CD1c-positive myeloid dendritic cell (primary cell): ENCODE measurements around the gene KRT1.
"Not testable (repeated sequence)": the region's sequence is repeated elsewhere in the genome, so short reads cannot be mapped to it uniquely, and the experiment has no call there.

Experiments used
- DNase-seq: peaks from one replicate; pipeline ENCODE4 v3.0.0-alpha.2; 2016; ENCODE audit errors: extremely low spot score

KRT1 gene

DNA sequence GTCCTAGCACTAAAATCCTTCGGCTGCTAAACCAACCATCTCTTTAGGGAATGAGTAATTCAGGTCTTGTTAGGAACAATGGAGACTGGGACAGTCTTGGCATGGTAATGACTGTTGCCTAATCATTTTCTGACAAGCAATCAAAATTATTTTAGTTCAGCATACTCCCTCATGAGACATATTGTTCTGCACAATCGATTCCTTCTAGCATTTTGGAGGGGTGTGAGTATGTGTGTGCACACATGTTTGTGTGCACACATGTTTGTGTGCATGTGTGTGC lies 2.1 kb upstream of the KRT1 start:
- DNase-seq: no peak

DNA sequence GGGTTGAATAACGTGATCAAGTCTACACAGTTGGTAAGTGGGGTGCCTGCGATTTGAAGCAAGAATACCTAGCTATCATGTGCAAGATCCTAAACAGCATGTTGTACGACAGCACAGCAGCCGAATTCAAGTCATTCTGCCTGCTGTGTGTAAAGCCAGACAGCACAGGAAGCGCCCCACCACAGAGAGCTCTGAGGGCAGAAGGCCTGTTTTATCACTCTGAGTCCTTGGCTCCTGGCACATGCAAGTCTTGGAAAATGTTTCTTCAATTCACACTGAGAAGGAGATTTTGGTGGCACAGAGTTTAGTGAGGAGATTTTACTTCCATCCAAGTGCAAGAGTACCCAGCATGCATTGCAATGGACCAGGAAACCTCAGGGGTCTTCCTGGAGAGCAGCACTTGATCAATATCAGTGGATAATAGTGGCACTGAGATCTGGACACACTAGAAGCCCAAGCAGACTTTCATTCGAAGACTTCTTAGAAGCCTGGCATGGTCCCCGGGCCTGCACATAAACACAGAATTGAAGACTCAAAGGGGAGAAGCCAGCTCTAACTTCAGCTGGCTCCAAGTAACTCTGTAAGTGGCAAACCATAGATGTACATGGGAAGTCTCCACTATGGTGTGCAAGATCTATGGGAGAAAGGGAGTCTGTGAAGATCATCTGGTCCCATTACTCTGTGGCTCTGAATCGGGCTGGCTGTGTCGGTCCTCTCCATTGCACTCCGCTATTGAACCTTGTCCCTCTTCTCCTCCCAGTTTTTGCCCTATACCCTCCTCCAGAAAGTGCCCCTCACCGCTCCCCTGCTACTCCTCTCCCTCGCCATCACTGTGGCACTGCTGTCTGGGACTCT lies 1.5 kb upstream of the KRT1 start:
- no peak for DNase-seq

DNA sequence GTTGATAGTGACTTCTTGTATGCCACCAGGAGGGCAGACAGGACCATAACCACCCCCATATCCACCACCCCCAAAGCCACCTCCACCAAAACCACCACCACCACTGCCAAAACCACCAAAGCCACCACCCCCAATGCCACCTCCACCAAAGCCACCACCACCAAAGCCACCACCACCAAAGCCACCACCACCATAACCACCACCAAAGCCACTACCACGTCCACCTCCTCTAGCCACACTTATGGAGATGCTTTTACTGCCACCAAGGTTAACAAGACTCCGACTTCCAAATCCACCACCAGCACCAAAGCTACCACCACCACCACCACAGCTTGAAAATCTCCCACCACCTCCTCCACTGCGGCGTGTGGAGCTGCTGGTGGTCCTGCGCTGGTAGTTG lies 332 bp downstream of the KRT1 start:
- no peak for DNase-seq

DNA sequence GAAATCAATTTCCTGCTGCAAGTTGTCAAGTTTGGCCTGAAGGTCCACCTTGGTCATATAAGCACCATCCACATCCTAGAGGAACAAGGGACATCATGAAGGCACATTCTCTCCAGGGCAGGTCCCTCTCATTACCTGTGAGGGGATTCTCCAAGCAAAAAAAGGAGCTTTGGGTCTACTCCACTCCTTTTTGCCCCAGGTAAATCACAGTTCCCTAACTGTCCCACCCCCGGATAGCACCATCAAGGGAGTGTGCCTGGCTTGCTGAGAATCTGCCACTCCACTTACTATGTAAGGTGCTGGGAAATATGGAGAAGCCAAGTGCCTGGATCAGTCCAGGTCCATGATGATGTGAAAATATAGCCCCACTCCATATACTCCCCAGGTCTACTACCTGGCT lies 2.5 kb downstream of the KRT1 start:
- no peak for DNase-seq

DNA sequence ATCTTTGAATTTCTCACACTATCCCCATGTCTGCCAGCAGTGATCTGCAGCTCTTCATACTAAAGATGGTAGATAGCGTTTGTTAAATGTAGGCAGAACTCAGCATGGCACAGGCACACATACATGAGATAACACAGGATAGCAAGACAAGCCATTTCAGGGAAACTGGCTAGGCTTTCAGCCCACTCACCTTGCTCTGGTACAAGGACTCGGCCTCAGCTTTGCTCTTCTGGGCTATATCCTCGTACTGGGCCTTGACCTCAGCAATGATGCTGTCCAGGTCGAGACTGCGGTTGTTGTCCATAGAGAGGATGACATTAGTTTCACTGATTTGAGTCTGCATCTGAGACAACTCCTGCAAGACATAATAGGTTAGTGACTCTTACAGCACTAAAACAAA lies 3.1 kb downstream of the KRT1 start:
- no peak for DNase-seq

DNA sequence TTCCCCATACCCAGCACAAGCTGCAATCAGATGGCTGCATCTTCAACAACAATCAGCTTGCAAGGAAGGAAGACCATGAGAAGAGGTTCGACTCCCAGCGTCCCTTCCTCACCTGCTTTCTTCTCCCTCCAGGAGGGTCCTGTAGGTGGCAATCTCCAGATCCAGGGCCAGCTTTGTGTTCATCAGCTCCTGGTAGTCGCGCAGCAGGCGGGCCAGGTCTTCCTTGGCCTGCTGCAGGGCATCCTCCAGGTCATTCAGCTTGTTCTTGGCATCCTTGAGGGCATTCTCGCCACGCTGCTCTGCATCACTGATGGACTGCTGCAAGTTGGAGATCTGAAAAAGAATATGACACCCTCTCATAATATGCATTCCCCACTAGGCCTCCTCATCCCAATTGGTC lies 4.0 kb downstream of the KRT1 start:
- no peak for DNase-seq

DNA sequence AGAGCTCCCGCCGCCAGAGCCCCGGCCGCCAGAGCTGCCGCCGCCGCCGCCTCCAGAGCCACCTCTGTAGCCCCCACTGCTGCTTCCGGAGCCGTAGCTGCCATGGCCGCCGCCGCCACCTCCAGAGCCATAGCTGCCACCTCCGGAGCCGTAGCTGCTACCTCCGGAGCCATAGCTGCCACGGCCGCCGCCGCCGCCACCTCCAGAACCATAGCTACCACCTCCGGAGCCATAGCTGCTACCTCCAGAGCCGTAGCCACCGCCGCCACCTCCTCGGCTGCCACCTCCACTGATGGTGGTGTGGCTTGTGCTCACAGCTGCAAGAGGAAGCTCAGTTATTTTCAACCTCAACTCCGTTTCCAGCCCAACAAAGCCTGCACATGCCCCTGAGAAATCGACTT lies 4.9 kb downstream of the KRT1 start:
- no peak for DNase-seq

DNA sequence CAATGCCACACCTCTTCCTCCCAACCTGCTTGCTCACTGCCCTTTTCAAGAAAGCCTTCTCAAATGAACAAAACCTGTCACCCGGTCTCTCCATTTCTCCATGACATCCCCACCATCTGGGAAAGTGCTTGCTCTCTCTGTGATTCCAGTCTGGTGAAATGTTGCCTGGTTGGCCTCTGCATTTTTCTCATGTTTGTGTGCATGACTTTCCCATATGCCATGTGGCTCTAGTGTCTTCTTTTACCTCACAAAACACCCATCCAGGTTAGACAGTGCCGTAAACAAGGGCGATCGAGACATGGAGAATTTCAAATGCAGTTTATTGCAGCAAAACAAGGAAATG lies 5.8 kb downstream of the KRT1 start:
- no peak for DNase-seq

DNA sequence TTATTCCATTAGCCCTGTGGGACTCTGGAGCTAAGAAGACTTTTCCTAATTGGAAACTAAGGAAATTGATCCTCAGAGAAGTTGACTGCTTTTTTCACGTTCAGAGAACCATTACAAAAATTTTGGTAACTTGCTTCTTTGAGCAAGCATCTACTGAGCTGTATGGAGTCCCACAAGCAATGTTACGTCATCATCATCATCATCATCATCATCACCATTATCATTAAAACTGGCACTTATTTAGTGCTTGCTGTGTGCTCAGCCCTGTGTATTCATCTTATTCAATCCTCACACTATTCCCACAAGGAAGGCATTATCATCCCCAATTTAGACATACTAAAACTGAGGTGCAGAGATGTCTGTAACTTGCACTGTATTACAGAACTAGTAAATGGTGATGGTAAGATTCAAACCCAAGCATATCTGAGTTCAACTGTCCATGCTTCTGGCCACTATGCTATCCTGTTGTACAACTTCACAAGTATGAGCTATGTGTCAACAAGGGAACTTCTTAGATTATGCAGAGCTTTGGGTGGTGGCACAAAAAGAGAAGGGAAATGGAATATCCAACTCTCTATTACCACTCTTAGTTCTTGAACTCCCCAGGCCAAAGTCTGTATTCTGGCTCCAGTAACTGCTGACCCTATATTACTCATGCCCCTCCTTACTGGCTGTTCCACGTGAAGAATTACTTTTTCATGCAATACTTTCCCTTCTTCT lies 6.3 kb downstream of the KRT1 start:
- DNase-seq: no peak

DNA sequence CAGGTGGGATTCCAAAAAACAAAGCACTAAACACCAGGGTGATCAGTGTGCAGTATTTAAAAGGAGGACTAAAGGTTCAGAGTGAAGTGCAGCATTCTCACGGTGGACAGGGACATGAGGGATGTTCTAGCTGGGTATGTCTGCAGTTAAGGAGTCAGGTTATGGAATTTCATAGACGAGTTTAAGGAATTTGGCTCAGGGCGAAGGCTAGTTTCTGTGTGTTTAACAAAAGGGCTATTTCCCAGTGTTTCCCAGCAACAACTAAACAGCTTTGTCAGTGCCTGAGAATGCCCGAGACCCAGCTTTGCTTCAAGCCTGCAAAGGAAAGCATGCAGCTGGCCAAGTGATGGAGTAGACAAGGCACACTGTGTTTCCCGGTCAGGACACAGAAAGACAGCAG lies 7.0 kb downstream of the KRT1 start:
- DNase-seq: no peak

DNA sequence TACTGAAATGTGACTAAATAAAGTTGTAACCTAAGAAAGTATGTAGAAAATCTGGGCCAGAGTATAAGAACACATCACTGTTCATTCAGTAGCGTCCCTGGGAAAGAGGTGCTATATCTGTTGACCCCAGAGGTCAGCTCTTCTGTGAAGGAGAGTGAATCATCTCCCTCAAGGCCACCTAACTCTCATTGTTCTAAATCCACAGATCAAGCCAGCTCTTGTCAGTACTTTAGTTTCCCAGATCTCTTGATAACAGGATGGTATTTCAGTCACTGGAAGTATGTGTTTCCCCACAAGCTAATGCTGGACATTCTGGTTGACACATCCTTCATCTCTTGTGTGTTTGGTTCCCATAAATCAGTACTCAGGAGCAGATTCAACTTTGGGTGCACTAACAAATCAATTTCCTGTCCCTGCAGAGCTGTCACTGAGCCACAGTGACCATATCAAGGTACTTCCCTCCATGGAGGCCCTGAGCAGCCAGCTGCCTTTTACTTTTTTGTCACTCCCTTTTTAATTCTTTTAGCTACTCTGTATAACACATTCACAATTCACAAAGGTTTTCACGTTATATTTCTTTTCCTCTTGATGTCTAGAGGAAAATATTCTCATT lies 7.8 kb downstream of the KRT1 start:
- DNase-seq: no peak

DNA sequence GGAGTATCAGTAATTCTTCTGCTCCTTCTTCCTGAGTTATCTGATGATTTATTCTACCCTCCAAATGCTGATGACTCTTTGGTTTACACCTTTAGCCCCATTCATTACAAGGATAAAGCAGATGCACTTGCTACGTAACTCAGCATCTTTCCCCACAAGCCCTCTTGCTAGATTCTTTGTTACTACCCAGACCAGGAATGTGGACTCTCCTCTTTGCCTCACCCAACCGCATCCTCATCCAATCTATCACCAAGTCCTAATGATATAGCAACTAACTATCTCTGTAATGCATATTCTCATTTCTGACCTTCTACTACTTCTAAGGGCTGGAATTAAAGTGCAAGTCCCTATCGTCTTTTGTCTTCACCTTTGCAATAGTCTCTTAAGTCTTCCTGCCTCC lies 9.2 kb downstream of the KRT1 start:
- DNase-seq: no peak

DNA sequence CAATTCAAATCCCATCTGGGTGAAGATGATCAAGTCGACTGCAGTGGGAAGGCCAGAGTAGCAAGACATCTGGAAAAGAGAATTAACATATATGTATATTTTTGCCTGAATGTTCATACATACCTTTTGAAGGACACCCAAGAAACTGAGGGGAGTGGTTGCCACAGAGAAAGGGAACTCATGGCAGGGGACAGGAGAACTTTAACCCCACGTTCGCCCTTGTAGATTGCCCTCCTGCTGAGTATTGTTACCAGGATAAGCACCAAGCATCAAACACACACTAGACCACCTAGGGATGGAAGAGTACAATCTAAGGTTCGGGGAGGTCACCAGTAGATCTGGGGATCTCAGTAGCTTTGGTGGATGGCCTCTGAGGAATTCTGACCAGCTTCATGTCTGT lies 9.7 kb downstream of the KRT1 start:
- DNase-seq: no peak

DNA sequence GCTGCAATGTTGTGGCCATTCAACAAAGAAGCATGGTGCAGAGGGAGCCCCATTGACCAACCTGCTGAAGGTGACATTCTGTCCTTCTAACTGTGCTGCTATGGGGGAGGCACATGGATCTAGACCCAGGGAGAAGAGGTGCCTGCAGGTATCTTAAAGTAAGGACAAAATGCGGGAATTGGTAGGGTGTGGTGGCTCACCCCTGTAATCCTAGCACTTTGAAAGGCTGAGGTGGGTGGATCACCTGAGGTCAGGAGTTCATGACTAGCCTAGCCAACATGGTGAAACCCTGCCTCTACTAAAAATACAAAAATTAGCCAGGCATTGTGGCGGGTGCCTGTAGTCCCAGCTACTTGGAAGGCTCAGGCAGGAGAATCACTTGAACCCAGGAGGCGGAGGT lies 10.3 kb downstream of the KRT1 start:
- DNase-seq: not testable (repeated sequence)

DNA sequence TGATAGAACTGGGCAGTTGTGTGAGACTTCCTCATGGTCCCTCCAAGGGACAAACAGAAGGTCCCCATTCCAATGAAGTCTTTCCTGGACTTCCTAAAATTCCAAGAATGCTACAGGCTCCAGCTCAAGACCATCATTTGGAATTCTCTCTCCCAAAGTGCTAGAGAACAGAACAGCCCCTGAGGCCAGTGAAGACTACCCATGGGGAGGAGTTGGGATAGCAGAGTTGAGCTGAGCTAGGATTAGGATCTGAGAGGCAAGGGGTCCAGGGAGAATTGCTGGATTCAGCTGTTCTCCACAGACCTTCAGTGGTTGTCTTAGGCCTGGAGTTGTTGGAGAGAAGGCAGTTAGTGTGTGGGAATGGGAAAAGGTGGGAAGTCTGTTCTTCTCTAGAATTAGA lies 10.8 kb downstream of the KRT1 start:
- DNase-seq: no peak

DNA sequence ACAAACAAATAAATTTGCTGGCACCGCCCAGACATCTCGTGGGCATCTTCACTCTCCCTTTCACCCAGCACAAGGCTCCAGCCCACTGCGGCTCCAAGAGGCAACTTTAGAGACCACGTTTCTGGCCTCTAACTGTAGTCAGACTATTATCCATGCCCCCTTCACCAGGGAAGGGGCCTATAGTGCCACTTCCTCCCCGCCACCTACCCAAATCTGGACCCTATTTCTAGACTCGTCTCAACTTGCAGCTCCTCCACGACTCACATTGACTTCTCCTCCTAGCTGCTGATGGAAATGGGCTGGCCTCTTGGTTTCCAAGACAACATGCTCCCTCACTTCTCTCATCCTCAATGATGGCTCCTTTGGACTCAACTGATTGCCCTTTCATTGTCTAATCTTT lies 12.3 kb downstream of the KRT1 start:
- DNase-seq: no peak

DNA sequence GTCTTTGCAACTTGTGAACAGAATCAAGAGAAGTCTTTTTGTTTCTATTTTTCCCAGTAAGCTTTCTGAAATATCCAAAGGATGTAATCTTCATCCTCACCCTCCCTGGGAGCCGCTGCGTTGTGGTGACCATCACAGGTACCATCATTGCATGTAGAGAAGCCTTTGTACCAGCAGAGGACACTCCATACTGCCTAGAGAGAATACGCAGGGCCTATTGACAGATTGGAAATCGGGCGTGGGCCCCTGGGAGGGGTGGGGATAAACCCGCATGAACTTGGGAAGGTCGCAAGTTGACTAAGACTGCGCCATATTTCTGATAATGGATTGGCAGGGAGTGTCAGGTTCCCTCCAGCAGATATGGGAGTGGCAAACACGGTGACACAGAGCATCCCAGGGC lies 12.7 kb downstream of the KRT1 start:
- no peak for DNase-seq

DNA sequence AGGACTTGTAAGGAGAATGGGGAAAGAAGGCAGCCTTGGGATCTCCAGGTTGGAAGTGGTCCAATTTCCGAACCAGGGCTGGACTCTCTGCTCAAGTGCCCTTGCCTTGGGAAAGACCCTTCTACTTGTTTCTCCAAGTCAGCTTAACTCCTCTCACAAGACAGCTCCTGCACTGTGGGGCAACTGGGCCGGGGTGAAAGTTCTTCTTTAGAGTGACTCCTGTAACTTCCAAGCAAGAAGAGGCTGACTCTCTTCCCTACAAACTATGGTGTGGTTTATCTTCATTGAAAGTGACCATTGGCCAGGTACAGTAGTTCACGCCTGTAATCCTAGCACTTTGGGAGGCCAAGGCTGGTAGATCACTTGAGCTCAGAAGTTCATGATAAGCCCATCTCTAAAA lies 13.7 kb downstream of the KRT1 start:
- no peak for DNase-seq

DNA sequence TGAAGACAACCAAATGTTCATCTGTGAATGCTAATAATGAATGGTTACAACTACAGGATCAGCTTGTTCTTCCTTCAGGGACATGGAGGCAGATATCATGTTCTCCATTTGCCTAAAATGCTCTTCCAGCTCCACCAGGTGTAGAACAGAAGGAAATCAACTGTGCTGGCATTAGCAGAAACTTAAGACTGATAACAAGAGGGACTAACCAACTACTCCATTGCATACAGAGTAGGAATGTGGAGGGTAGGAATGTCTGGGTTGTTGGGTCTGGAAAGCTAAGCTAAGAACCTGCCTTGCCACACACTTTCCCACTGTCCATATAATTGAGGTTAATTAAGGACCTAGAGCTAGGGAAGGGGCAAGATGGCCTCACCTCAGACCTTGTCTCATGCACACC lies 16.8 kb downstream of the KRT1 start:
- DNase-seq: no peak

DNA sequence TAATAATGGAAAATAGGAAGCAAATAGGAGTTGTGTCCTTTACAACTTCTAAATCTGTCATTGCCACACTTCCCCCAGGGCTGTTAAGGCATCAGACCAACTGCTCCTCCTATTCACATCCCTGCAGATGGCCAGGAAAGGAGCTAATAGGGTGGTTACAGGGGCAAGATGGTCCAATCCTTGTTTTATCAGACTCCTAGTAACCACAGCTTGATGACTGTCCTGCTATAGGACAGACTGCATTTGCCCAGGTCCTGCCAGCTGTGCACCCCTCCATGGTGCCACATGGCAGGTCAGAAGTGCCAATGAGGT lies 17.3 kb downstream of the KRT1 start:
- DNase-seq: no peak

DNA sequence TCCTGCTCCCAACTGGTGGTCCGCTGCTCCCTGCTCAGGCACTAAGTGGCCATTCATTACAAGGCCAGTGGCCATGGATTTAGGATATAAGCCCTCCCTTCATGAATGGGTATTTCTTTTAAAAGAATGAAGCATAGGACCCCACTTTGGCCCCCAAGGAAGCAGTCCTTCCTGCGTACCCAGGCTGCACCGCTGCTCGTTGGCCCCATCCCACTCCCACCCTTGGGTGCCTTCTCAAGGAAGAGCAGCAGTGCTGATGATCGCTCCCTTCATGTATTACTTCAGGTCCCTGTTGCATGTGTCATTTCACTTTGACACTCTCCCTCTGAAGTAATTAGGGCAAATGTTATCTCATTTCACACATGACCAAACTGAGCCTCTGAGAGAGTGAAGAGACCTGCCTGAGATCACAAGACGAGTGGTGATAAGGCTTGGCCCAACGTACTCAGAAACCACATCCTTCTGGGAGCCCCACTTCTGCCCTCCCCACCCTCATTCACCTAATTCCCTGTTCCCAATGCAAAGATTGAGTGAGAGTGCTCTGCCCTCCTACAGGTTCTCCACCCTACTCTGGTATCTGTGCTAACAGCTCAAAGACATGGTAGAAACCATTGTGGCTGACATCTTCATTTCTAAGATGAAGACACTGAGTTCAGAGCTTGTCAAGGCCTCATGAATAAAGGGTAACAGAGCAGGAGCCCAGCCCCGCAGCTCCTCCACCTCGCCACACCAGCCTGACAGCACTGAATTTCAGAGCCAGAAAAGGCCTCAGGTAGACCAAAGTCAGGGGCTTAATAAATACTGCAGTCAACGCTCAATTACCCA lies 17.9 kb downstream of the KRT1 start:
- DNase-seq: no peak

DNA sequence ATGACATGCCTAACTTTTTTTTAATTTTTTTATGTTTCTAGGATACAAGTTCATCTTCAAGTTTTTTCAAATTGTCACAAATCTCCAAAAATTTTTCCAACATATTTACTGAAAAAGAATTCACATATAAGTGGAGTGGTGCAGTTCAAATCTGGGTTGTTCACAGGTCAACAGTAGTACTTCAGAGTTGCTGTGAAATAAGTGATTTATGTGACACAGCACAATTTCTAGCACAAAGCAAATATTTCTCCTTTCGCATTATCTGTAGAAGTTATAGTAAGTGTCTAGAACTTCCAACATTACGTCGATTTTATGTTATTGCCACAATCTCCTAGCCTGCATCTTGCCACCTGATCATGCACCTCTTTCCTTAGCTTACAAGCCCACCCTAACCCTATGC lies 18.5 kb downstream of the KRT1 start:
- no peak for DNase-seq
